ENCODE measurements around the gene MORC3. TPM values are rescaled to one million over a fixed set of nuclear protein-coding genes. Genes with fewer than 3 reads are reported as not detected.
A peak's percentile ranks its signal among the peaks of the same experiment; 100 is the strongest.

The MORC3 gene
- total RNA-seq, 1 experiment from 2014 or later, result 21.8 TPM

GRCh38 chr21:36415375-36415774 is 95.4 kb downstream of the MORC3 start:
- in situ Hi-C loops (cut with HindIII; ENCODE audit: low sequenced_read_pairs), result no loop called here
- no peak for DNase-seq (ENCODE audit: low spot score)

GRCh38 chr21:36419241-36419640 is 99.2 kb downstream of the MORC3 start:
- no peak for DNase-seq (ENCODE audit: low spot score)
- in situ Hi-C loops (cut with HindIII; ENCODE audit: low sequenced_read_pairs), result no loop called here

DNA sequence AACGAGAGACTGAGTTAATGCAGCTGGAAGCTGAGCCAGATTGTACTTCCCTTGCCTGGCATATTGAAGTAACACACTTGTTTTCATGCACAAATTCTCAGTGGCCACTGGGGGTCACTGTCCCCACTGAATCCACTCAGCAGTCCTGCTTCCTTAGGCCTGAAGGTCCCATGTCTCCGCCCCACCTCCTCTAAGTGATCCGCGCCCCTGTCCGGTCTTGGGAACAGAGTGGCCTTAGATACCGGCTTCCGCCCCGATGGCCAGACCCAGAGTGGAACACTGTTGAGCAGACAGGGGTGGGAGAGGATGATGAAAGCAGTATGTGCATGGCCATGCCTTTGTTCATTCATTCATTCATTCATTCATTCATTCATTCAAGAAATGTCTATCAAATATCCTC is 100.0 kb downstream of the MORC3 start:
- in situ Hi-C loops (cut with HindIII; ENCODE audit: low sequenced_read_pairs), result no loop called here
- DNase-seq (ENCODE audit: low spot score), result peak; percentile 79

- DNase-seq (ENCODE audit: low spot score), result no peak
- in situ Hi-C loops (cut with HindIII; ENCODE audit: low sequenced_read_pairs), result no loop called here
Measured at GRCh38 chr21:36420571-36421339, 100.8 kb downstream of the MORC3 start.

- peak; percentile 29 for DNase-seq (ENCODE audit: low spot score)
- in situ Hi-C loops (cut with HindIII; ENCODE audit: low sequenced_read_pairs), result no loop called here
Measured at GRCh38 chr21:36422279-36423098, 102.5 kb downstream of the MORC3 start.

- in situ Hi-C loops (cut with HindIII; ENCODE audit: low sequenced_read_pairs), result no loop called here
- DNase-seq (ENCODE audit: low spot score), result no peak
Measured at GRCh38 chr21:36423771-36424433, 103.9 kb downstream of the MORC3 start.

GRCh38 chr21:36424592-36424991 is 104.6 kb downstream of the MORC3 start:
- no peak for DNase-seq (ENCODE audit: low spot score)
- in situ Hi-C loops (cut with HindIII; ENCODE audit: low sequenced_read_pairs), result no loop called here

DNA sequence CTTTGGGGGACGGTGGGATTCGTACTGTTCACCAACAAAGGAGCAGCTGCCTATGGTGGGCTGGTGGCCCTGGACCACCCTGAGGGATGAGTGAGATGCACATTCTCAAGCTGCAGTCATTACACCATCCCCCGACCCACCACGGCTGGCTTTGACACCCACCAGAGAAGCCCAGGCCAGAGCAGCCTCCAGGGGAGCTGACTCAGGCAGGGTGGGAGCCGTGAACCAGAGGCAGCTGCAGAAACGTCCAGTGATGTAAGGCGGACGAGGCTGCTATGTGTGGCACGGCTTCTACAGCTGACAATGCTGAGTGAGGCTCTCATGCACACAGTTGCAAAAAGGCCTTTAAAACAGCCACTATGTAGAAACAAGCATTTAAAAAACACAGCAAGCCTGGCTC is 105.3 kb downstream of the MORC3 start:
- no peak for DNase-seq (ENCODE audit: low spot score)
- in situ Hi-C loops (cut with HindIII; ENCODE audit: low sequenced_read_pairs), result no loop called here

Other genes with a start within 250 kb of the MORC3 start
- gene CBR3, start 185.1 kb upstream of the MORC3 start, total RNA-seq (2014; rRNA removed; shearing (Covaris generic)), result 39.2 and 53.8 TPM in 2 replicates
- 4.0 and 4.1 TPM in 2 replicates for gene DOP1B, start 163.4 kb upstream of the MORC3 start, total RNA-seq (2014; rRNA removed; shearing (Covaris generic))
- gene CHAF1B, start 65.2 kb downstream of the MORC3 start, total RNA-seq (2014; rRNA removed; shearing (Covaris generic)), result 8.6 and 18.1 TPM in 2 replicates
- gene CLDN14, start 159.9 kb downstream of the MORC3 start, total RNA-seq (2014; rRNA removed; shearing (Covaris generic)), result not detected in 2 replicates

Data from G401 (cell line).